Fibroblast of lung (primary cell): ENCODE data around the gene PWP1.

Experiments used
- EZH2 ChIP-seq: IDR thresholded peaks from 2 replicates; pipeline ENCODE4 v1.5.1; 2012; ENCODE audit warnings: low read length, control low read depth, mild to moderate bottlenecking; ENCODE audit errors: missing control alignments
- TF ChIP-seq, protein P1 (sequence below), 2 donors: IDR thresholded peaks in 1 of 2; conservative IDR thresholded peaks in 1 of 2; 1 replicate in 1 of 2; 2 replicates in 1 of 2; pipeline ENCODE4 v1.5.1; 2011 to 2012; ENCODE audit warnings: low read length in 2 of 2, control low read depth in 1 of 2, inconsistent platforms in 1 of 2, low read depth in 1 of 2, mild to moderate bottlenecking in 1 of 2

GRCh38 chr12:107654873-107655272 lies 30.7 kb upstream of the PWP1 start:
- TF ChIP-seq, protein P1, sequence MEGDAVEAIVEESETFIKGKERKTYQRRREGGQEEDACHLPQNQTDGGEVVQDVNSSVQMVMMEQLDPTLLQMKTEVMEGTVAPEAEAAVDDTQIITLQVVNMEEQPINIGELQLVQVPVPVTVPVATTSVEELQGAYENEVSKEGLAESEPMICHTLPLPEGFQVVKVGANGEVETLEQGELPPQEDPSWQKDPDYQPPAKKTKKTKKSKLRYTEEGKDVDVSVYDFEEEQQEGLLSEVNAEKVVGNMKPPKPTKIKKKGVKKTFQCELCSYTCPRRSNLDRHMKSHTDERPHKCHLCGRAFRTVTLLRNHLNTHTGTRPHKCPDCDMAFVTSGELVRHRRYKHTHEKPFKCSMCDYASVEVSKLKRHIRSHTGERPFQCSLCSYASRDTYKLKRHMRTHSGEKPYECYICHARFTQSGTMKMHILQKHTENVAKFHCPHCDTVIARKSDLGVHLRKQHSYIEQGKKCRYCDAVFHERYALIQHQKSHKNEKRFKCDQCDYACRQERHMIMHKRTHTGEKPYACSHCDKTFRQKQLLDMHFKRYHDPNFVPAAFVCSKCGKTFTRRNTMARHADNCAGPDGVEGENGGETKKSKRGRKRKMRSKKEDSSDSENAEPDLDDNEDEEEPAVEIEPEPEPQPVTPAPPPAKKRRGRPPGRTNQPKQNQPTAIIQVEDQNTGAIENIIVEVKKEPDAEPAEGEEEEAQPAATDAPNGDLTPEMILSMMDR (conservative IDR thresholded peaks at IDR 0.05 in 1 of 2, IDR thresholded peaks at IDR 0.05 in 1 of 2; ENCODE audit: low read depth in 1 of 2, low read length in 2 of 2): no peak
- TF ChIP-seq EZH2: no peak
